Measurements from ENCODE around the gene DRG1. TPM values are rescaled to one million over a fixed set of nuclear protein-coding genes. Genes with fewer than 3 reads are reported as not detected.

DRG1 gene
- total RNA-seq, 1 experiment from 2014 or later, result 84.8 TPM

DNA sequence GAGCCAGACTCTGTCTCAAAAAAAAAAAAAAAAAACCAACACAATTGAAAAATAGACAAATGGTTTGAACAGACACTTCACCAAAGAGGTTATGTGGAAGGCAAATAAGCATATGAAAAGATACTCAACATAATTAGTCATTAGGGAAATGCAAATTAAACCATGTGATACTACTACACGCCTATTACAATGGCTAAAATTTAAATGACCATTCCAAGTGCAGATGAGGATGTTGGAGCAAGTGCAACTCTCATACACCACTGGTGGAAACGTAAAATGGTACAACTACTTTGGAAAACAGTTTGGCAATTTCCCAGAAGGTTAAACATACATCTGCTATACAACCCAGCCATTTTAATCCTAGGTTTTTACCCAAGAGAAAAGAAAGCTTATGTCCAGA, 65.9 kb downstream of the DRG1 start:
- intact Hi-C loops (cut with micrococcal nuclease), result no loop called here
- POLR2A ChIA-PET, result no interaction called here
- H3K36me3 Mint-ChIP-seq (ENCODE audit: insufficient read depth, unreplicated experiment), result peaks cover 96% of the 10 kb centered on the region
- no peaks in the 10 kb centered on the region for H3K4me1 Mint-ChIP-seq (ENCODE audit: insufficient read depth, unreplicated experiment)
- no peaks in the 10 kb centered on the region for H3K9me3 Mint-ChIP-seq (ENCODE audit: unreplicated experiment)
- CTCF ChIA-PET, result interaction anchor here (0.6 kb wide), 1 partner anchor 1070 kb away, joined by 8 read pairs; no protein-coding TSS in a partner anchor
- H3K27ac Mint-ChIP-seq (ENCODE audit: low read depth, unreplicated experiment), result no peak overlapping the region
- H3K4me3 Mint-ChIP-seq (ENCODE audit: unreplicated experiment), result no peak overlapping the region
- TF ChIP-seq, protein P1, sequence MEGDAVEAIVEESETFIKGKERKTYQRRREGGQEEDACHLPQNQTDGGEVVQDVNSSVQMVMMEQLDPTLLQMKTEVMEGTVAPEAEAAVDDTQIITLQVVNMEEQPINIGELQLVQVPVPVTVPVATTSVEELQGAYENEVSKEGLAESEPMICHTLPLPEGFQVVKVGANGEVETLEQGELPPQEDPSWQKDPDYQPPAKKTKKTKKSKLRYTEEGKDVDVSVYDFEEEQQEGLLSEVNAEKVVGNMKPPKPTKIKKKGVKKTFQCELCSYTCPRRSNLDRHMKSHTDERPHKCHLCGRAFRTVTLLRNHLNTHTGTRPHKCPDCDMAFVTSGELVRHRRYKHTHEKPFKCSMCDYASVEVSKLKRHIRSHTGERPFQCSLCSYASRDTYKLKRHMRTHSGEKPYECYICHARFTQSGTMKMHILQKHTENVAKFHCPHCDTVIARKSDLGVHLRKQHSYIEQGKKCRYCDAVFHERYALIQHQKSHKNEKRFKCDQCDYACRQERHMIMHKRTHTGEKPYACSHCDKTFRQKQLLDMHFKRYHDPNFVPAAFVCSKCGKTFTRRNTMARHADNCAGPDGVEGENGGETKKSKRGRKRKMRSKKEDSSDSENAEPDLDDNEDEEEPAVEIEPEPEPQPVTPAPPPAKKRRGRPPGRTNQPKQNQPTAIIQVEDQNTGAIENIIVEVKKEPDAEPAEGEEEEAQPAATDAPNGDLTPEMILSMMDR (IDR thresholded peaks at IDR 0.05; ENCODE audit: unreplicated experiment), result no peak
- no peaks in the 10 kb centered on the region for H3K27me3 Mint-ChIP-seq (ENCODE audit: insufficient read depth, unreplicated experiment)
- no TSS peak for BruUV-seq (replicated peaks)
- no peak for DNase-seq (ENCODE audit: unreplicated experiment)

DNA sequence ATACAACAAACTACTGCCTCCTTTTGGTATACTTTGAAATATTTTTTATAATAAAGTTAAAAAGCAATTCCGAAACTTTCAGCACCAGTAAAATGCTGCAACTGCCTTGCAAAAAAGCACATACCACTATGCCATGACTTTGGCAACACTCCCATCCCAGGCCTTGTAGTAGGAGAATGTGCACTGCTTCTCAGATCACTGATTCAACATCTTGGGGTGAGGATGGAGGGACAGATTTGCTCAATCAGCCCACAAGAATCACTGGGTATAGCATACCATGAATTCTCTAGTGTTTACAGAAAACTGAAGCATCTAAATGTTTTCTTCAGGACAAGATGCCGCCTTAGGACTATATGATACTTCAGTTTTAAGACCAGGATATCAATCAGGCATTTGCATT, 75.3 kb downstream of the DRG1 start:
- peaks cover 89% of the 10 kb centered on the region for H3K36me3 Mint-ChIP-seq (ENCODE audit: insufficient read depth, unreplicated experiment)
- CTCF ChIA-PET, result interaction anchor here (0.7 kb wide), 1 partner anchor 9 kb away, joined by 3 read pairs; no protein-coding TSS in a partner anchor
- intact Hi-C loops (cut with micrococcal nuclease), result no loop called here
- H3K4me3 Mint-ChIP-seq (ENCODE audit: unreplicated experiment), result no peak overlapping the region
- BruUV-seq (replicated peaks), result no TSS peak
- TF ChIP-seq, protein P1 (IDR thresholded peaks at IDR 0.05; ENCODE audit: unreplicated experiment), result no peak
- H3K9me3 Mint-ChIP-seq (ENCODE audit: unreplicated experiment), result no peaks in the 10 kb centered on the region
- POLR2A ChIA-PET, result no interaction called here
- no peak overlapping the region for H3K27ac Mint-ChIP-seq (ENCODE audit: low read depth, unreplicated experiment)
- no peaks in the 10 kb centered on the region for H3K4me1 Mint-ChIP-seq (ENCODE audit: insufficient read depth, unreplicated experiment)
- DNase-seq (ENCODE audit: unreplicated experiment), result no peak
- H3K27me3 Mint-ChIP-seq (ENCODE audit: insufficient read depth, unreplicated experiment), result no peaks in the 10 kb centered on the region

DNA sequence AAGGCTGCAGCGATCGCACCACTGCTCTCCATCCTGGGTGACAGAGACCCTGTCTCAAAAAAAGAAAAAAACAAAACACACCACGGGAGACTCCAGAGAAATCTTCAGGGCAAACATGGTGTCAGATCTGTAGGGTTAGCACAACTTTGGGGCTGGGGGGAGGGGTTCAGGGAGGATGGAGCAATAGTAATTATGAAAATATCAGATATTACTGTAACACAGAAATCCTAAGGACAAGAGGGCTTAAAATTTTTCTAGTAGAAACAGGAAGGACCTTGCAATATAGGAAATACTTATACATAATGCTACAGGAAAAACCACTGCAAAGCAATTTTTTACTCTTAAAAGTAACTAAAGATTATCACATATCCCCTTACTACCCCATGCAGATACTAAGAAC, 76.4 kb downstream of the DRG1 start:
- no peaks in the 10 kb centered on the region for H3K4me1 Mint-ChIP-seq (ENCODE audit: insufficient read depth, unreplicated experiment)
- no peak for DNase-seq (ENCODE audit: unreplicated experiment)
- POLR2A ChIA-PET, result no interaction called here
- no peak overlapping the region for H3K27ac Mint-ChIP-seq (ENCODE audit: low read depth, unreplicated experiment)
- no peak overlapping the region for H3K4me3 Mint-ChIP-seq (ENCODE audit: unreplicated experiment)
- H3K27me3 Mint-ChIP-seq (ENCODE audit: insufficient read depth, unreplicated experiment), result no peaks in the 10 kb centered on the region
- H3K9me3 Mint-ChIP-seq (ENCODE audit: unreplicated experiment), result no peaks in the 10 kb centered on the region
- no TSS peak for BruUV-seq (replicated peaks)
- TF ChIP-seq, protein P1 (IDR thresholded peaks at IDR 0.05; ENCODE audit: unreplicated experiment), result no peak
- CTCF ChIA-PET, result no interaction called here
- H3K36me3 Mint-ChIP-seq (ENCODE audit: insufficient read depth, unreplicated experiment), result peaks cover 89% of the 10 kb centered on the region
- intact Hi-C loops (cut with micrococcal nuclease), result no loop called here

DNA sequence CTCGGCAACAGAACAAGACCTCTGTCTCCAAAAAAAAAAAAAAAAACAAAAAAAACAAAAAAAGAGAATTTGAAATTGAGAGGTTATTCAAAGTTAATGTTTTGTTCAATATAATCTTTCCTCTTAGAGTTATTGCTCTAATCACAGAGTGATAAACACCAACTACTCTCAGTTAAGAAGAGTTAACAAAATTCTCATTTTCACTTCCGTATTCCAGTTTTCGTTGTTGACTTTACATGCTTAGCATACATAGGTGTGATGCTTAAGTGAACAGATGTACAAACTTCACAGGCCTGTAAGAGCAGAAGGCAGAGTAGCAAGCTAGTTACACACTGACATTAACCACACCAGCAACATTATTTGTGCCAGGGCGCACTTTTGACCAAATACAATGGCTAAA, 77.9 kb downstream of the DRG1 start:
- H3K36me3 Mint-ChIP-seq (ENCODE audit: insufficient read depth, unreplicated experiment), result peaks cover 89% of the 10 kb centered on the region
- H3K27ac Mint-ChIP-seq (ENCODE audit: low read depth, unreplicated experiment), result no peak overlapping the region
- no TSS peak for BruUV-seq (replicated peaks)
- POLR2A ChIA-PET, result interaction anchor here (0.9 kb wide), 1 partner anchor 11 kb away, joined by 4 read pairs; no protein-coding TSS in a partner anchor
- H3K4me3 Mint-ChIP-seq (ENCODE audit: unreplicated experiment), result no peak overlapping the region
- no peaks in the 10 kb centered on the region for H3K9me3 Mint-ChIP-seq (ENCODE audit: unreplicated experiment)
- H3K27me3 Mint-ChIP-seq (ENCODE audit: insufficient read depth, unreplicated experiment), result no peaks in the 10 kb centered on the region
- no peak for DNase-seq (ENCODE audit: unreplicated experiment)
- CTCF ChIA-PET, result interaction anchor here (0.5 to 1.2 kb wide), 5 partner anchors 9 to 635 kb away, joined by 3 to 5 read pairs (median 3); no protein-coding TSS in a partner anchor
- intact Hi-C loops (cut with micrococcal nuclease), result no loop called here
- TF ChIP-seq, protein P1 (IDR thresholded peaks at IDR 0.05; ENCODE audit: unreplicated experiment), result no peak
- no peaks in the 10 kb centered on the region for H3K4me1 Mint-ChIP-seq (ENCODE audit: insufficient read depth, unreplicated experiment)
